Measurements from ENCODE around the gene CD300LD. TPM values are rescaled to one million over a fixed set of nuclear protein-coding genes. Genes with fewer than 3 reads are reported as not detected.

CD300LD gene
- total RNA-seq, 2 donors from 2014 or later: not detected

GRCh38 chr17:74603037-74603635 is 11.1 kb upstream of the CD300LD start:
- WGBS, 2 experiments (ENCODE audit: insufficient coverage in 1 of 2, insufficient read length in 1 of 2): 79 to 88% methylated on average over 6 of the region's 6 CpGs
- no peak overlapping the region for H3K27ac Mint-ChIP-seq
- no peaks in the 10 kb centered on the region for H3K4me1 ChIP-seq (ENCODE audit: control insufficient read depth, insufficient read depth, low read length)

GRCh38 chr17:74601944-74602572 is 10.0 kb upstream of the CD300LD start:
- no peaks in the 10 kb centered on the region for H3K9me3 Mint-ChIP-seq
- no peak overlapping the region for H3K27ac Mint-ChIP-seq
- 59 to 71% methylated on average over 5 to 9 of the region's 12 CpGs for WGBS, 2 experiments (ENCODE audit: insufficient coverage in 1 of 2, insufficient read length in 1 of 2)
- H3K4me3 Mint-ChIP-seq: no peak overlapping the region
- Histone ChIP-seq H3K27me3 (ENCODE audit: control insufficient read depth, insufficient read depth, low read length, poor library complexity, severe bottlenecking) (no peaks in the 10 kb centered on the region), H3K9ac (ENCODE audit: extremely low read depth, low read length, poor library complexity, severe bottlenecking) (no peak overlapping the region), H3K4me3 (ENCODE audit: low read length) (no peak overlapping the region), H3K4me1 (ENCODE audit: control insufficient read depth, insufficient read depth, low read length) (no peaks in the 10 kb centered on the region), H3K9me3 (ENCODE audit: control insufficient read depth, low read length) (no peaks in the 10 kb centered on the region), H3K36me3 (ENCODE audit: control insufficient read depth, insufficient read depth, low read length) (no peaks in the 10 kb centered on the region), H3K27ac (ENCODE audit: low read depth, low read length) (no peak overlapping the region)
- peak; percentile 88 for DNase-seq
- H3K36me3 Mint-ChIP-seq (ENCODE audit: low read depth): no peaks in the 10 kb centered on the region
- TF ChIP-seq CTCF (conservative IDR thresholded peaks at IDR 0.05): peak; percentile 88
- H3K27me3 Mint-ChIP-seq (ENCODE audit: insufficient read depth): peaks cover 4% of the 10 kb centered on the region
- peaks cover 10% of the 10 kb centered on the region for H3K4me1 Mint-ChIP-seq

More at GRCh38 chr17:74603037-74603635, 11.1 kb upstream of the CD300LD start:
- no peak overlapping the region for H3K9ac ChIP-seq (ENCODE audit: extremely low read depth, low read length, poor library complexity, severe bottlenecking)
- TF ChIP-seq CTCF (conservative IDR thresholded peaks at IDR 0.05): no peak
- no peaks in the 10 kb centered on the region for H3K36me3 Mint-ChIP-seq (ENCODE audit: low read depth)
- H3K9me3 ChIP-seq (ENCODE audit: control insufficient read depth, low read length): no peaks in the 10 kb centered on the region
- H3K9me3 Mint-ChIP-seq: no peaks in the 10 kb centered on the region
- H3K4me3 ChIP-seq (ENCODE audit: low read length): no peak overlapping the region
- H3K36me3 ChIP-seq (ENCODE audit: control insufficient read depth, insufficient read depth, low read length): no peaks in the 10 kb centered on the region
- DNase-seq: no peak
- H3K4me3 Mint-ChIP-seq: no peak overlapping the region
- no peaks in the 10 kb centered on the region for H3K27me3 ChIP-seq (ENCODE audit: control insufficient read depth, insufficient read depth, low read length, poor library complexity, severe bottlenecking)
- peaks cover 7% of the 10 kb centered on the region for H3K4me1 Mint-ChIP-seq
- H3K27me3 Mint-ChIP-seq (ENCODE audit: insufficient read depth): peaks cover 4% of the 10 kb centered on the region
- H3K27ac ChIP-seq (ENCODE audit: low read depth, low read length): no peak overlapping the region

- H3K4me1 ChIP-seq (ENCODE audit: control insufficient read depth, insufficient read depth, low read length): no peaks in the 10 kb centered on the region
- H3K27ac Mint-ChIP-seq: no peak overlapping the region
- no peaks in the 10 kb centered on the region for H3K9me3 Mint-ChIP-seq
- H3K4me1 Mint-ChIP-seq: peaks cover 10% of the 10 kb centered on the region
- H3K9ac ChIP-seq (ENCODE audit: extremely low read depth, low read length, poor library complexity, severe bottlenecking): no peak overlapping the region
- no peaks in the 10 kb centered on the region for H3K9me3 ChIP-seq (ENCODE audit: control insufficient read depth, low read length)
- H3K27me3 ChIP-seq (ENCODE audit: control insufficient read depth, insufficient read depth, low read length, poor library complexity, severe bottlenecking): no peaks in the 10 kb centered on the region
- peaks cover 10% of the 10 kb centered on the region for H3K27me3 Mint-ChIP-seq (ENCODE audit: insufficient read depth)
- WGBS, 2 experiments (ENCODE audit: insufficient coverage in 1 of 2, insufficient read length in 1 of 2): 68 to 84% methylated on average over 2 to 10 of the region's 10 CpGs
- H3K27ac ChIP-seq (ENCODE audit: low read depth, low read length): no peak overlapping the region
- H3K4me3 Mint-ChIP-seq: no peak overlapping the region
- no peak overlapping the region for H3K4me3 ChIP-seq (ENCODE audit: low read length)
- no peaks in the 10 kb centered on the region for H3K36me3 ChIP-seq (ENCODE audit: control insufficient read depth, insufficient read depth, low read length)
- no peak for DNase-seq
- no peaks in the 10 kb centered on the region for H3K36me3 Mint-ChIP-seq (ENCODE audit: low read depth)
- TF ChIP-seq CTCF (conservative IDR thresholded peaks at IDR 0.05): no peak
These were observed 7.4 kb upstream of the CD300LD start for GRCh38 chr17:74599448-74599939.
